HepG2 (cell line): ENCODE data around the gene PXYLP1. TPM values are rescaled to one million over a fixed set of nuclear protein-coding genes. Genes with fewer than 3 reads are reported as not detected.

Experiments used
- ATF1 ChIP-seq: IDR thresholded peaks from 2 replicates; pipeline ENCODE4 v1.6.1; 2016; ENCODE audit warnings: mild to moderate bottlenecking, control low read depth
- DZIP1 ChIP-seq: sonication (generic); formaldehyde crosslinking; IDR thresholded peaks from 2 replicates; pipeline ENCODE4 v1.5.0; 2020; ENCODE audit warnings: mild to moderate bottlenecking, missing genetic modification reagents
- FOXC1 ChIP-seq: sonication (generic); formaldehyde crosslinking; IDR thresholded peaks from 2 replicates; pipeline ENCODE4 v1.8.0; 2022; ENCODE audit warnings: mild to moderate bottlenecking, missing genetic modification reagents, borderline replicate concordance
- GTF2F1 ChIP-seq: fragments of 150-350 bp; IDR thresholded peaks from 2 replicates; pipeline ENCODE4 v1.6.1; 2014; ENCODE audit warnings: low read length
- HHEX ChIP-seq: IDR thresholded peaks from 2 replicates; pipeline ENCODE4 v1.6.1; 2016; ENCODE audit warnings: control low read depth
- HNF4G ChIP-seq, 2 experiments: sonication (generic) in 1 of 2; formaldehyde crosslinking in 1 of 2; IDR thresholded peaks; 2 replicates each; pipeline versions ENCODE4 v1.4.0 to v1.6.1; 2011 to 2020; ENCODE audit warnings: borderline replicate concordance in 2 of 2, low read depth in 2 of 2, mild to moderate bottlenecking in 2 of 2, low read length in 1 of 2, missing genetic modification reagents in 1 of 2, moderate library complexity in 1 of 2
- HNRNPH1 ChIP-seq: fragments of 200-400 bp; formaldehyde crosslinking; optimal IDR thresholded peaks from 2 replicates; pipeline ENCODE3; 2017; ENCODE audit warnings: mild to moderate bottlenecking, low read depth, low read length
- NFKB2 ChIP-seq: sonication (generic); formaldehyde crosslinking; IDR thresholded peaks from 2 replicates; pipeline ENCODE4 v1.4.0; 2020; ENCODE audit warnings: missing genetic modification reagents, borderline replicate concordance
- PHF5A ChIP-seq: IDR thresholded peaks from one replicate; pipeline ENCODE4 v1.6.1; 2018; ENCODE audit warnings: low read depth, missing genetic modification reagents; ENCODE audit not compliant: unreplicated experiment
- RCOR2 ChIP-seq: IDR thresholded peaks from 2 replicates; pipeline ENCODE4 v1.6.1; 2016; ENCODE audit warnings: missing biosample characterization, missing genetic modification reagents
- TCF7 ChIP-seq: sonication (generic); IDR thresholded peaks from 2 replicates; pipeline ENCODE4 v1.6.1; 2016; ENCODE audit warnings: antibody characterized with exemption, low read depth
- TEAD3 ChIP-seq: optimal IDR thresholded peaks from 2 replicates; pipeline ENCODE3; 2016; ENCODE audit warnings: borderline replicate concordance
- ZKSCAN8 ChIP-seq: IDR thresholded peaks from 2 replicates; pipeline ENCODE4 v1.6.1; 2016; ENCODE audit warnings: borderline replicate concordance, missing genetic modification reagents, missing compliant biosample characterization
- ZNF572 ChIP-seq: sonication (generic); formaldehyde crosslinking; IDR thresholded peaks from 2 replicates; pipeline ENCODE4 v1.5.1; 2020; ENCODE audit warnings: mild to moderate bottlenecking, missing genetic modification reagents
- ZNF724P ChIP-seq: sonication (generic); formaldehyde crosslinking; IDR thresholded peaks from 2 replicates; pipeline ENCODE4 v1.8.0; 2022; ENCODE audit warnings: missing genetic modification reagents, borderline replicate concordance
- ZNF737 ChIP-seq: sonication (generic); formaldehyde crosslinking; IDR thresholded peaks from 2 replicates; pipeline ENCODE4 v1.5.0; 2020; ENCODE audit warnings: missing genetic modification reagents, mild to moderate bottlenecking, borderline replicate concordance
- ZNF775 ChIP-seq: sonication (generic); formaldehyde crosslinking; IDR thresholded peaks from 2 replicates; pipeline ENCODE4 v1.4.0; 2020; ENCODE audit warnings: missing genetic modification reagents, mild to moderate bottlenecking, moderate library complexity, borderline replicate concordance
- ZNF841 ChIP-seq: sonication (generic); formaldehyde crosslinking; IDR thresholded peaks from 2 replicates; pipeline ENCODE4 v1.8.1; 2023; ENCODE audit warnings: missing genetic modification reagents, borderline replicate concordance
- polyA plus RNA-seq, 8 experiments: library from polyadenylated mRNA; depleted of rRNA in 3 of 8; stranded (reverse) in 7 of 8; unstranded in 1 of 8; fragments of >200 nt; fragmentation: Illumina TruSeq in 4 of 8; extraction: Trizol in 4 of 8; gene quantifications; 2 replicates each; pipeline versions ENCODE4 v1.2.1 to v1.2.3, GENCODE V29; 2011 to 2016; ENCODE audit warnings: low read depth in 4 of 8, missing spikeins in 1 of 8, mixed read lengths in 1 of 8; ENCODE audit not compliant: insufficient read depth in 1 of 8
- total RNA-seq, 5 experiments: library from RNA; depleted of rRNA; stranded (reverse); fragments of >200 nt; fragmentation: Illumina TruSeq; extraction: Trizol; gene quantifications; 2 replicates each; pipeline ENCODE4 v1.2.3, GENCODE V29; 2016; ENCODE audit warnings: low read depth in 1 of 5
- TF ChIP-seq, protein P1 (sequence below): sonication (generic); formaldehyde crosslinking; IDR thresholded peaks from 2 replicates; pipeline ENCODE4 v1.4.0; 2020; ENCODE audit warnings: missing genetic modification reagents, borderline replicate concordance
- TF ChIP-seq, protein P2 (sequence below): IDR thresholded peaks from 2 replicates; pipeline ENCODE4 v1.6.1; 2016; ENCODE audit warnings: missing compliant biosample characterization, missing genetic modification reagents, borderline replicate concordance
- TF ChIP-seq, protein P3 (sequence below): IDR thresholded peaks from 2 replicates; pipeline ENCODE4 v1.6.1; 2016; ENCODE audit warnings: low read depth

PXYLP1 gene
- total and polyA plus RNA-seq, 2 of the 13 experiments (the other 11 are each of a cell fraction or from before 2014, with no cell fraction given): 4.9 to 8.1 TPM

DNA sequence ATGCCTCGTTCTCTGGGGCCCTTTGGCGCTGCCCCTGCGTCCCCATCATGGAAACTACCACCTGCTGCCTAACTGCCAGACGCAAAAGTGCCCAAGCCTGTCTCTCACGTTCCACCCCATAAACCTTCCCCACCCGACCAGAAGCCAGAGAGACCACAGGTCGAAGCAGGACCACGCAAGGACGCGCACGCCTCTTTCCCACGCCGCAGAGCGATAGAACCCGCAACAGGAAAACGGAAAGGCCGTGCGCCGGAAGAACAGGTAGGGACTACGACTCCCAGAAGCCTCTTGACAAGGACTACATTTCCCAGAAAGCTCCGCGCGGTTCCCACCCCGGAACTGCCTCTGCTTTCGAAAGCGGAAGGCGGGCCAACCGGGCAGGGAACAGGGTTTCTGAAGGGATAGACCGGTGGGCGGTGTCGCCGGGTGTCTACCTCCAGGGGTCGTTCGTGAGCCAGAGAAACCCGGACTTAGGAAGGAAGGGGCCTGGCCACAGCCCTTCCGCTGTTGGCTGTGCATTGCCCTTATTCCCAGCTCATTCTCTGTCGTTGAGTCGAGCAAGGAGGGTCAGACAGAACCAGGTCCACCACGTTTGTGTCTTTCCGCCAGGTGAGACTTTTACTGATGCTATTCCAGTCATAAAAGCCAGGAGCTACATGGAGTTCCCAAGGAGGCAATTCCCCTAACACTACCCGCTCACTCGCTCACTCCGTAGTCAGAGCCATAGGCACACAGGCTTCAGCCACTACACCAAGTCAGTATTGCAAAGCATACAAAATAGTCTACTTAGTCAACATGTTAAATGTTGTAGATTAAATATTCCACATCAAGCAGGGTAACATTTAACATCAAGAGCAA is 80.1 kb downstream of the PXYLP1 start (continued):
- TF ChIP-seq, protein P1, sequence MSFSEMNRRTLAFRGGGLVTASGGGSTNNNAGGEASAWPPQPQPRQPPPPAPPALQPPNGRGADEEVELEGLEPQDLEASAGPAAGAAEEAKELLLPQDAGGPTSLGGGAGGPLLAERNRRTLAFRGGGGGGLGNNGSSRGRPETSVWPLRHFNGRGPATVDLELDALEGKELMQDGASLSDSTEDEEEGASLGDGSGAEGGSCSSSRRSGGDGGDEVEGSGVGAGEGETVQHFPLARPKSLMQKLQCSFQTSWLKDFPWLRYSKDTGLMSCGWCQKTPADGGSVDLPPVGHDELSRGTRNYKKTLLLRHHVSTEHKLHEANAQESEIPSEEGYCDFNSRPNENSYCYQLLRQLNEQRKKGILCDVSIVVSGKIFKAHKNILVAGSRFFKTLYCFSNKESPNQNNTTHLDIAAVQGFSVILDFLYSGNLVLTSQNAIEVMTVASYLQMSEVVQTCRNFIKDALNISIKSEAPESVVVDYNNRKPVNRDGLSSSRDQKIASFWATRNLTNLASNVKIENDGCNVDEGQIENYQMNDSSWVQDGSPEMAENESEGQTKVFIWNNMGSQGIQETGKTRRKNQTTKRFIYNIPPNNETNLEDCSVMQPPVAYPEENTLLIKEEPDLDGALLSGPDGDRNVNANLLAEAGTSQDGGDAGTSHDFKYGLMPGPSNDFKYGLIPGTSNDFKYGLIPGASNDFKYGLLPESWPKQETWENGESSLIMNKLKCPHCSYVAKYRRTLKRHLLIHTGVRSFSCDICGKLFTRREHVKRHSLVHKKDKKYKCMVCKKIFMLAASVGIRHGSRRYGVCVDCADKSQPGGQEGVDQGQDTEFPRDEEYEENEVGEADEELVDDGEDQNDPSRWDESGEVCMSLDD (CRISPR knock-in tag): peak; percentile 53; the same call in 1 of the 2 replicates
- TF ChIP-seq HNRNPH1: no peak
- peak; percentile 73; the same call in 1 of the 2 replicates for TF ChIP-seq ZNF724P
- TF ChIP-seq ZNF775 (CRISPR knock-in tag): no peak
- peak; percentile 98 for TF ChIP-seq ZNF572 (CRISPR knock-in tag)
- peak; percentile 57 for TF ChIP-seq PHF5A
- TF ChIP-seq TCF7: no peak
- no peak for TF ChIP-seq ZNF737 (CRISPR knock-in tag)
- TF ChIP-seq ATF1 (CRISPR knock-in tag): peak; percentile 76
- no peak for TF ChIP-seq RCOR2 (CRISPR knock-in tag)
- no peak for TF ChIP-seq DZIP1
- TF ChIP-seq GTF2F1: no peak
- no peak for TF ChIP-seq HHEX
- TF ChIP-seq ZNF841 (CRISPR knock-in tag): no peak
- TF ChIP-seq TEAD3: peak; percentile 35
- TF ChIP-seq, protein P2, sequence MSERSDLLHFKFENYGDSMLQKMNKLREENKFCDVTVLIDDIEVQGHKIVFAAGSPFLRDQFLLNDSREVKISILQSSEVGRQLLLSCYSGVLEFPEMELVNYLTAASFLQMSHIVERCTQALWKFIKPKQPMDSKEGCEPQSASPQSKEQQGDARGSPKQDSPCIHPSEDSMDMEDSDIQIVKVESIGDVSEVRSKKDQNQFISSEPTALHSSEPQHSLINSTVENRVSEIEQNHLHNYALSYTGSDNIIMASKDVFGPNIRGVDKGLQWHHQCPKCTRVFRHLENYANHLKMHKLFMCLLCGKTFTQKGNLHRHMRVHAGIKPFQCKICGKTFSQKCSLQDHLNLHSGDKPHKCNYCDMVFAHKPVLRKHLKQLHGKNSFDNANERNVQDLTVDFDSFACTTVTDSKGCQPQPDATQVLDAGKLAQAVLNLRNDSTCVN (CRISPR knock-in tag): peak; percentile 54; the same call in 1 of the 2 replicates
- TF ChIP-seq FOXC1 (CRISPR knock-in tag): peak; percentile 92; the same call in 1 of the 2 replicates
- TF ChIP-seq HNF4G (IDR thresholded peaks at IDR 0.05; ENCODE audit: borderline replicate concordance, low read depth, low read length): no peak
- TF ChIP-seq HNF4G (CRISPR knock-in tag; IDR thresholded peaks at IDR 0.05; ENCODE audit: borderline replicate concordance, low read depth): no peak
- TF ChIP-seq NFKB2 (CRISPR knock-in tag): peak; percentile 90
- TF ChIP-seq ZKSCAN8: 0 out of 2 replicates have a peak, but pooled peaks have one; percentile 44
- TF ChIP-seq, protein P3, sequence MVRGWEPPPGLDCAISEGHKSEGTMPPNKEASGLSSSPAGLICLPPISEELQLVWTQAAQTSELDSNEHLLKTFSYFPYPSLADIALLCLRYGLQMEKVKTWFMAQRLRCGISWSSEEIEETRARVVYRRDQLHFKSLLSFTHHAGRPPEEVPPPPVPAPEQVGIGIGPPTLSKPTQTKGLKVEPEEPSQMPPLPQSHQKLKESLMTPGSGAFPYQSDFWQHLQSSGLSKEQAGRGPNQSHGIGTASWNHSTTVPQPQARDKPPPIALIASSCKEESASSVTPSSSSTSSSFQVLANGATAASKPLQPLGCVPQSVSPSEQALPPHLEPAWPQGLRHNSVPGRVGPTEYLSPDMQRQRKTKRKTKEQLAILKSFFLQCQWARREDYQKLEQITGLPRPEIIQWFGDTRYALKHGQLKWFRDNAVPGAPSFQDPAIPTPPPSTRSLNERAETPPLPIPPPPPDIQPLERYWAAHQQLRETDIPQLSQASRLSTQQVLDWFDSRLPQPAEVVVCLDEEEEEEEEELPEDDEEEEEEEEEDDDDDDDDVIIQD (CRISPR knock-in tag): no peak; the same call in 1 of the 2 replicates
